GM19328 (cell line): ENCODE measurements around the gene TNFRSF19.
A peak's percentile ranks its signal among the peaks of the same experiment; 100 is the strongest.
"Not testable (repeated sequence)": the region's sequence is repeated elsewhere in the genome, so short reads cannot be mapped to it uniquely, and the experiment has no call there.

ENCODE experiments used
- ATAC-seq: cut with Tn5 transposase; IDR thresholded peaks from one replicate; pipeline ENCODE4 v1.9.1; 2021; ENCODE audit warnings: mild to moderate bottlenecking, moderate library complexity; ENCODE audit not compliant: unreplicated experiment

TNFRSF19 gene

GRCh38 chr13:23570099-23570920 is at the start of gene TNFRSF19:
Gene TNFRSF19 (plus strand): TSS chr13:23570412. CDS start chr13:23590184, 19,772 bp downstream.
- no peak for ATAC-seq

GRCh38 chr13:23529926-23530325 is 40.3 kb upstream of the TNFRSF19 start:
- ATAC-seq: not testable (repeated sequence)

GRCh38 chr13:23531446-23531845 is 38.8 kb upstream of the TNFRSF19 start:
- ATAC-seq: no peak

GRCh38 chr13:23534090-23534489 is 36.1 kb upstream of the TNFRSF19 start:
- no peak for ATAC-seq

GRCh38 chr13:23541221-23541824 is 28.9 kb upstream of the TNFRSF19 start:
- ATAC-seq: no peak

GRCh38 chr13:23544668-23545067 is 25.5 kb upstream of the TNFRSF19 start:
- no peak for ATAC-seq

- no peak for ATAC-seq
Measured at GRCh38 chr13:23547000-23547590, 23.1 kb upstream of the TNFRSF19 start.

GRCh38 chr13:23549724-23550123 is 20.5 kb upstream of the TNFRSF19 start:
- ATAC-seq: no peak

GRCh38 chr13:23550163-23550562 is 20.0 kb upstream of the TNFRSF19 start:
- ATAC-seq: no peak

GRCh38 chr13:23551213-23552008 is 18.8 kb upstream of the TNFRSF19 start:
- ATAC-seq: no peak

GRCh38 chr13:23552171-23552570 is 18.0 kb upstream of the TNFRSF19 start:
- ATAC-seq: no peak

- ATAC-seq: no peak
Measured at GRCh38 chr13:23552661-23553060, 17.6 kb upstream of the TNFRSF19 start.

- no peak for ATAC-seq
Measured at GRCh38 chr13:23554000-23554399, 16.2 kb upstream of the TNFRSF19 start.

- no peak for ATAC-seq
Measured at GRCh38 chr13:23557043-23557442, 13.2 kb upstream of the TNFRSF19 start.

- no peak for ATAC-seq
Measured at GRCh38 chr13:23557733-23558132, 12.5 kb upstream of the TNFRSF19 start.

- ATAC-seq: no peak
Measured at GRCh38 chr13:23558675-23559536, 11.3 kb upstream of the TNFRSF19 start.

GRCh38 chr13:23560571-23561089 is 9.6 kb upstream of the TNFRSF19 start:
- no peak for ATAC-seq

- ATAC-seq: peak; percentile 75
Measured at GRCh38 chr13:23561261-23561660, 9.0 kb upstream of the TNFRSF19 start.

GRCh38 chr13:23563085-23563845 is 6.9 kb upstream of the TNFRSF19 start:
- no peak for ATAC-seq
